NCI-H128 (cell line): ENCODE data around the gene TMEM263.
"Not testable (repeated sequence)": the region's sequence is repeated elsewhere in the genome, so short reads cannot be mapped to it uniquely, and the experiment has no call there.

Experiments
- DNase-seq: peaks from one replicate; lab custom pipeline; 2025; ENCODE audit not compliant: unreplicated experiment; lab: John Stamatoyannopoulos, UW

The TMEM263 gene

DNA sequence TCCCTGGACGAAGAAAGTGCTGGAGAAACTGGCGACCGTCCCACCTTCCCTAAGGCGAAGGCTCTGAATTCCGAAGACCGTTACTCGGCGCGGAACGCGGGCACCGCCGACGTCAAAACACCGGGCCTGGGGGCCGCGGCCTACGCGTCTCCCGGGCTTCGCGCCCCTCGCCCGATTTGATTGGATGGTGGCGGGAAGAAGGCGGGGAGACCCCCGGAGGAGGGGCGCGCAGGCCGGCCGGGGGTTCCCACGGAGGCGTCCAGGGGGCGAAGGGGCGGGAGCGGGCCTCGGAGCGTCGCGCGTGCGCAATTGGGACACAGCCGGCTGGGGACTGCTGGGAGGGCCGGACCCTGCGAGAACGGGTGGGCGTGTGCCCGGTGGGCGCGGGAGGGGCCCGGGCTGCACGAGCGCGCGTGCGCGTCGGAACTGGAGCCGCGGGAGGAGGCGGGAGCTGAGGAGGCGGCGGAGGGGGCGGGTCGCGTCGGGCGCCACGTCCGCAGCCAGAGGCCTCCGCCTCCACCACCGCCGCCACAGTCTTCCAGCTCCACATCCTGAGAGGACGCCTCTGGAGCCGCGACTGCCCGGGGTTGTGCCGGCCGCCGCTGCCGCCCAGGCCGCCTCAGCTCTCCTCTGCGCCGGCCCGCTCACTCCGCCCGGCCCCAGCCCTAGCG is at the start of gene TMEM263:
Gene TMEM263 (plus strand): TSS at position 531 of the 671 bp plus-strand sequence. CDS start 11,210 bp downstream, outside the sequence.
- peak; percentile 91 for DNase-seq

DNA sequence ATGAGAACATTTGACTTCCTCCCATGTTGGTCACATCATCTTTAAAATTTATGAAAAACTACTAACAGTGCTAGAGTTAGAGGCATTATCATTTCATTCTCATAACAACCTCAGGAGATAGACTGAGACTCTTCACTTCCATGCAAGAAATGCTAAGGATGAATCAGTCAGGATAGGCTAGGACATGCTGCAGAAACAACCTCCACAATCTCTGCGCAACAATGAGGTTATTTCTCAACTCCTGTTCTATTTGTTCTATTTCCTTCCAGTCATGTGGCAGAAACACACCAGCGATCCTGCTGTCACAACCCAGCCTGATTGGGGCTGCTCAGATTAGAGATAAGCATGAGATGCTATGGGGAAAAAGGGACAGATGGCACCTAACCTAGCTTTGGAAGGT is 49.0 kb upstream of the TMEM263 start:
- no peak for DNase-seq

DNA sequence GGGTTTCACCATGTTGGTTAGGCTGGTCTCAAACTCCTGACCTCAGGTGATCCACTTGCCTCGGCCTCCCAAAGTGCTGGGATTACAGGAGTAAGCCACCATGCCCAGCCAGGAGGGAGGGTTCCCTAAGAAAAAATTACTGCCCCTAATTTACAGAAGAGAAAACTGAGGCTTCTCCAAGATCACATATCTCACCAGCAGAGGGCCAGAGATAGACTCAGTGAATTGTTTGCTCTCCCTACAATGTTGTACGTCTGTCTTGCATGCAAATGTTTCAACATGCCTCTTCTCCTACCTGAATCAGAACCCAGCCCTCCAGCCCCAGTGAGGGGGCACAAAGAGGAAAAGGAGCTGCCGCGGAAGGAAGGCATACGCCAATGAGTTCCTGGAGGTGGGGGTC is 48.3 kb upstream of the TMEM263 start:
- no peak for DNase-seq

DNA sequence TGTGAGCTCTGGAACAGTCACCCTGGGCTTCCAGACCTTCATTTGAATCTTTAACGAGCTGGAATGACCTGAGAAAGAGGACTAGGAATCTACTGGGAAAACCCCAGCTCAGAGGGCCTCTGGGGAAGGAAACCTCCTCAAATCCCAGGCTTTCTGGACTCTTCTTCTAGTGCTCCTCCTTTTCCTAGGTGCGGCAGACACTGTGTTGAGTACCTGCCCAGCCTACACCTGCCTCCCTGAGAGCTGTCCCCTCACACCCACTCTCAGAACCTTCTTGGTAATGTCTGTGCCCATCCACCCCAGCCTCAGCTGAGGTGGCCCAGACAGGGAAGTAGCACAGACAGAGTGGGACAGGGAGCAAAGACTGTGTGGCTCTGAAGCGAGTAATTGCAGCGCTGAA is 47.9 kb upstream of the TMEM263 start:
- DNase-seq = no peak

DNA sequence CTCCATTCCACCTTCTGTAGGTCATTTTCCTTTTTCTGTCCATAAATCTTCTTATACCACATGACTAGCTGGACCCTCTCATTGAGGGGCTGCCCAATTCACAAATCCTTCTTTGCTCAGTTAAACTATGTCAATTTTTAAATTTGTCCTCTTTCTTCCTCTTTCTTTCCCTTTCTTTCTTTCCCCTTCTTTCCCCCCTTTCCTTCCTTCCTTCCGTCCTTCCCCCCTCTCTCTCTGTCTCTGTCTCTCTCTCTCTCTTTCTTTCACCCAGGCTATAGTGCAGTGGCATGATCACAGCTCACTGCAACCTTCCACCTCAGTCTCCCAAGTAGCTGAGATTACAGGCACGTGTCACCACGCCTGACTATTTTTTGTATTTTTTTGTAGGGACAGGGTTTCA is 47.1 kb upstream of the TMEM263 start:
- no peak for DNase-seq

DNA sequence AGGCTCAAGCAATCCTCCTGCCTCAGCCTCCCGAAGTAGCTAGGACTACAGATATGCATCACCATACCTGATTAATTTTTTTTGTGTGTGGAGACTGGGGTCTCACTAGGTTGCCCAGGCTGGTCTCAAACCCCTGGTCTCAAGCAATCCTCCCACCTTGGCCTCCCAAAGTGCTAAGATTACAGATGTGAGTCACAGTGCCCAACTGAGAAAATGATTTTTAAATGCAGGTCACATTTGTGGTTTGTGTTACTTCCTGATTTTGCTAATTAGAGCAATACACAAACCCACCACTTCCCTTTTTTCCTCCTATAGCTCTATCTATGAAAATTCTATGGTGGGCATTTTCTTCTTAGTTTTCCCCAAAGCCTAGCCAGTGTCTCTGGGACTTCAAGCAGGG is 45.5 kb upstream of the TMEM263 start:
- DNase-seq = no peak

DNA sequence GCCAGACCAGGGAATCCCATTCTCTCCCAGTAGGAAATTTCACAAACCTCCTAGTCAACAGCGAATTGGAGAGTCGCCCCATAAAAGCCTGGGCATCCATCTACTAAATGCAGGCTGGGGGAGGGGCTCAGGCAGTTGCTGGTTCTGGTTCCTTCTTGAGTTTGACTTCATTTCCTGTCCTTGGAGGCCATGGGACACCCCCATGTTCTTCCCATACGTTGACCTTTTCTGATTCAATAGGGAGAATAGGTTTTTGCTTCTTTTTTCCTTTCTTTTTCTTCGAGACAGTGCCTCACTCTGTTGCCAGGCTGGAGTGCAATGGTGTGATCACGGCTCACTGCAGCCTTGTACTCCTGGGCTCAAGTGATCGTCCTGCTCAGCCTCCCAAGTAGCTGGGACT is 44.1 kb upstream of the TMEM263 start:
- DNase-seq = no peak

DNA sequence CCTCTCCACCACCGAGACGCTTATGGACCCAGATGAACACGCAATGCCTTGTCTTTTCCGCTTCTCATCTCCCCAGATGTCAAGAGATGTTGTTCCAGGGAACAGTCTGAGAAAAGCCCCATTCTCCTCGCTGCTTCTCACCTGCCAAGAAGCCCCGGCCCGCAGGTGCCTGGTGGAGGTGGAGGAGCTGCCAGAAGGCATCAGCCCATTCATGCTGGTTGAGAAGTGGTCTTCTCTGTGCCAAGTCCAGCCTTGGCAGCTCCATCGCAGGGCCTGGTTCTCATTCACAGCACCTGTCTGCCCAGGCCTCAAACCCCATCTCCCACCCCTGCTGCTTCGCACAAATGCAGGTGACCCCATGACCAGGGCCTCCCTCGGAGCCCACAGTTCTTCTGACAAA is 42.3 kb upstream of the TMEM263 start:
- no peak for DNase-seq

DNA sequence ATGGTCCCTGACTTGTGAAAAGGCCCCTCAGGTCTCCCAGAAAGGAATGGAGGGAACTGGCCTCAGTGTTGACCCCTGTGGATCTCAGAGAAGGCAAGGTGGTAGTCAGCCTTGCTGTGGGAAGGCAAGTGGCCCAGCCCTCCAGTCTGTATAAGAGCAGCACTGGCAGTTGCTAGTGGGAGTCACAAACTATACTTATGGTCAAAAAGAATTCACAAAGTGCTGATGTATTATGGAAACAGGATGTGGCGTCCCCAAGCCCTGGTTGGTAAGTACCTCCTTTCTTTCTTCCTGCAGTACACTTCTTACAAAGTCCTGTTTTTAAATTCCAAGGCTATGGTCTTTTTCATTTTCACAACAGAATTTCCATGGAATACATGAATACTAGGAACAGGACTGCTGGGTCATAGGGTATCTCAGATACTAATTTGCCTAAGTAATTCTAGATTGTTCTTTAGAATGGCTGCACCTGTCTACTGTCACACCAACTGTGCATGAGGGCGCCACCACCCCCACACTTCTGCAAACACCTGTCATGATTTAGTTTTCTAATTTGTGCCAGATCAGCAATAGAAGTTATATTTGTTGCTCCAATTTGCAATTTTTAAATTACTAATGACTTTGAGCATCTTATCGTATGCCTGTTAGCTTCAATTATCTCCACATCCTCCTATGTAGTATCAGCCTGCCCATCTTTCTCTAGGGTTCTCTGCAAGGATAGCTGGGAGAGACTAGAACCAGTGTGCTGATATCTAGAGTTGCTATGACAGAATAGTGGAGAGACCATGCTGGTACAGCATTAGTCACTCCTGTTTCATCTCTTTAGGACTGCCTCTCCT is 40.7 kb upstream of the TMEM263 start:
- DNase-seq = no peak

DNA sequence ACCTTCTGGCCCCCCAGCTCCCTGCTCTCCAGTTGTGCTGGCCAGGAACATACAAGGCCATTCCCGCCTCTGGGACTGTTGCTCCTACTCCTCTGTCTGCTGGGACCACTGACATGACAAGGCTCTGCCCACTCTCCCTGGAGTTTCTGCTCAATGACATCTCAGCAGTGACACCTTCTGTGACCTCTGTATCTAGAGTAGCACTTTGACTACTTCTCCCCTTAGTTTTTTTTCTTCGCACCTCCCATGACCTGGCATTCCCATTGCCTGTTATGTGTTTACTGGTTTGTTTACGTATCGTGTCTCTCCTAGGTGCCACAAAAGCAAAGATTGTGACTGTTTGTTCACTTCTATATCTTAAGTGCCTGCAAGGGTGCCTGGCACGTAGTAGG is 40.1 kb upstream of the TMEM263 start:
- DNase-seq = no peak

DNA sequence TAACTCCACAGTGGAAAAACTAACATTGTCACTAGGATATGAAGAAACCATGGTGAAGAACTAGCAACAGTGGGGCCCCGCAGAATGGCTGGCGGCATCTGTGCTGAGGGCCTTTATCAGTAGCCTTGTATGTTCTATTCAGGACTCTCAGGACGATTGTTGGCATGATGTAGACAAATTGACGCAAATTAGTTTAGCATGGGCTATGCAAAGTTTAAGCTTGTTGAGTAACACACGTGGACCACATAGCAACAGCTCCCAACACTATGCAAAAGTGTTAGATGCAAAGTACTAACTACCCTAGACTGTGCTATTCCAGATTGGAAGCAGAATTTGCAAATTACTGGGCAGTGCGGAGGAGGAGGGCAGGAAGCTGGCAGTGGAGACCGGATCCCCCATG is 38.2 kb upstream of the TMEM263 start:
- no peak for DNase-seq

DNA sequence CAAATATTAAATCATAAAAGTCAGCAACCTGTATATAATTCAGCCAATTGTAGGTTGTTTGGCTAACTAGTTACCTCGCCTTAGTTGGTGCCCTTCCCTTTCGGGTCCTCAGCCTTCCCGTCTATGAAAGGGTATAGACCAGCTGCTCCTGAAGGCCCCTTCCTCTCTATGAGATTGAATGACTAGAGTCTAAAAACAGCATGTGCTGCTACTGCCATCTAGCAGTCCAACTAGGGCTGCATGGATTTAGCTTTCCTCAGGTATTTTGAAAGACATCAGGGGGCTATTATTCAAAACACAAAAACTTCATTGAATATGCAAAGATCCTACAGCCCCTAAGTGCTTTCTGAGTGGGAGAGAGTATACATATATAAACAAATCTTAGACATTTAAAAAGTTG is 37.0 kb upstream of the TMEM263 start:
- peak; percentile 54 for DNase-seq

DNA sequence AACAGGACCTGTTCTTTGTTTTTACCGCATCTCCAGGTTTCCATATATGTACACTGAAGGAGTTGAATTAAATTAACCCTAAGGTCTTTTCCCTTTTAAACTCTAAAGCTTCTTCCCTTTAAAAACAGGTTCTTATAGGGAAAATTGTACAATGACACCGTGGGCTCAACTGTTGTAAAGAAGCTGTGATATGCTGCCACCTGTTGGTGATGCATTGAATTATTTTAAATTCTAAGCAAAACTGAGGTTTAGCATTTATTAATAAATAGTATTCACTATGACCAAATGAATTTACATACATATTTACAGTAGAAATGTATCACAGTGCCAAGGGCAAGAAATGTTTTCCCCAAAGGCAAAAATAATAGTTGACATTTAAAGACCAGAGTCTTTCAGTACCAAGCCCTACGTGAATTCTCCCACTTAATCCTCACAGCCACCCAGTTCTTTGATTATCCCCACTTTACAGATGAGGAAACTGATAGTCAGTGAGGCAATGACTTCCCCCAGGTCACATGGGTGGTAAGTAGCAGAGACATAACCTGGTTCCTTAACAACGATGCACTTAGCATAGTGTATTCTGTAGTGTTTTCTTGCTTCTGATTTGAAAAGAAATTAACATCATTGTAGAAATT is 35.7 kb upstream of the TMEM263 start:
- no peak for DNase-seq

DNA sequence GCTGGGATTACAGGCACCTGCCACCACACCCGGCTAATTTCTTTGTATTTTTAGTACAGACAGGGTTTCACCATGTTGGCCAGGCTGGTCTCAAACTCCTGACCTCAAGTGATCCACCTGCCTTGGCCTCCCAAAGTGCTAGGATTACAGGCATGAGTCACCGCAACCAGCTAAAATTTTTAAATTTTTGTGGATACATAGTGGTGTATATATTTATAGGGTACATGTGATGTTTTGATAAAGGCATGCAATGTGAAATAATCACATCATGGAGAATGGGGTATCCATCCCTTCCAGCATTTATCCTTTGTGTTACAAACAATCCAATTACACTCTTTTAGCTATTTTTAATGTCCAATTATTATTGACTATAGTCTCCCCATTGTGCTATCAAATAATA is 33.7 kb upstream of the TMEM263 start:
- not testable (repeated sequence) for DNase-seq

DNA sequence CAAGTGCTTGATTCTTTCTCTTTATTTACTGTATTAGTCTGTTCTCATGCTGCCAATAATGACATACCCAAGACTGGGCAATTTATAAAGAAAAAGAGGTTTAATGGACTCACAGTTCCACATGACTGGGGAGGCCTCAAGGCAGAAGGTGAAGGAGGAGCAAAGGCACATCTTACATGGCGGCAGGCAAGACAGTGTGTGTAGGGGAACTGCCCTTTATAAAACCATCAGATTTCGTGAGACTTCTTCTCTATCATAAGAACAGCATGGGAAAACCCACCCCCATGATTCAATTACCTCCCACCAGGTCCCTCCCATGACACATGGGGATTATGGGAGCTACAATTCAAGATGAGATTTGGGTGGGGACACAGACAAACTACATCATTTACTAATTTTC is 32.1 kb upstream of the TMEM263 start:
- not testable (repeated sequence) for DNase-seq

DNA sequence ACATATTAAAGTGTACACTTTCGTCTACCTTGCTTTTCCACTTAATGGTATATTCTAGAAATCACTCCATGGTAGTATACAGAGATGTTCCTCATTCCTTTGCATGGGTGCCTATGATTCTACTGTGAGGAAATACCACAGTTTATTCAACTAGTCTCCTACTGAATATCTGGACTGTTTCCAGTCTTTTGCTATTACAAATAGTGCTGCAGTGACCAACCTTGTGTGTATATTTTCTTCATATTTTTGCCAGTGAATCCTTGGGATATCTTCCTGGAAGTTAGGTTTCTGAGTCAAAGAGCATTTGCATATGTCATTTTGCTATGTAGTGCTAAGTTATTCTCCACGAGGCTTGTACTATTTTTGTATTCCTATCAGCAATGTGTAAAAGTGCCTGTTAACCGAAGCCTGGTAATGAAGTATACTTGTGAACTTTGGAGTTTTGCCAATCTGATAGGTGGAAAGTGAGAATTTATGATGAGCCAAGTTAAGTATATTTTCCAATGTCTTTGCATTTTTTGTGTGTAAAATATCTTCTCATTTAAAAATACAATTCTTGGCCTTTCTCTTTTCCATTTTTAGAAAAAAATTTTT is 31.3 kb upstream of the TMEM263 start:
- no peak for DNase-seq

DNA sequence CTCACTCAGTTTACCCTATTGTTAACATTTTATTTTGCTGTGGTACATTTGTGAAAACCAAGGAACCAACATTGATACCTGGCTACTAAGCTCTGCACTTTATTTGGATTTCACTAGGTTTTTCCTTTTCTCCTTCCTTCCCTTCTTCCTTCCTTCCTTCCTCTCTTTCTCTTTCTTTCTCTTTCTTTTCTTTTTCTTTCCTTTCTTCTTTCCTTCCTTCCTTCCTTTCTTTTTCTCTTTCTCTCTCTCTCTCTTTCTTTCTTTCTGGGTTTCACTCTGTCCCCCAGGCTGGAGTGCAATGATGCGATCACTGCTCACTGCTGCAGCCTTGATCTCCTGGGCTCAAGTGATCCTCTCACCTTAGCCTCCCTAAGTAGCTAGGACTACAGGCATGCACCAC is 29.1 kb upstream of the TMEM263 start:
- DNase-seq = no peak

DNA sequence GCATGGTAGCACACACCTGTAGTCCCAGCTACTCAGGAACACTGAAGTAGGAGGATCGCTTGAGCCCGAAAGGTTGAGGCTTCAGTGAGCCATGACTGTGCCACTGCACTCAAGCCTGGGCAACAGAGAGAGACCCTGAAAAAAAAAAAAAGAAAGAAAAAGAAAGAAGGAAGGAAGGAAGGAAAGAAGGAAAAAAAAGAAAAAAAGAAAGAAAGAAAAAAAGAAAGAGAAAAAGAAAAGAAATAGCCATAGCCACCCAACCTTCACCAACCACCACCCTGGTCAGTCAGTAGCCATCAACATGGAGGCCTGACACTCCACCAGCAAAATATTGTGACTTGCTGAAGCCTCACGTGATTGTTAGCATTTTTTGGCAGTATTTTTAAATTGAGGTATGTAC is 21.4 kb upstream of the TMEM263 start:
- DNase-seq = no peak

DNA sequence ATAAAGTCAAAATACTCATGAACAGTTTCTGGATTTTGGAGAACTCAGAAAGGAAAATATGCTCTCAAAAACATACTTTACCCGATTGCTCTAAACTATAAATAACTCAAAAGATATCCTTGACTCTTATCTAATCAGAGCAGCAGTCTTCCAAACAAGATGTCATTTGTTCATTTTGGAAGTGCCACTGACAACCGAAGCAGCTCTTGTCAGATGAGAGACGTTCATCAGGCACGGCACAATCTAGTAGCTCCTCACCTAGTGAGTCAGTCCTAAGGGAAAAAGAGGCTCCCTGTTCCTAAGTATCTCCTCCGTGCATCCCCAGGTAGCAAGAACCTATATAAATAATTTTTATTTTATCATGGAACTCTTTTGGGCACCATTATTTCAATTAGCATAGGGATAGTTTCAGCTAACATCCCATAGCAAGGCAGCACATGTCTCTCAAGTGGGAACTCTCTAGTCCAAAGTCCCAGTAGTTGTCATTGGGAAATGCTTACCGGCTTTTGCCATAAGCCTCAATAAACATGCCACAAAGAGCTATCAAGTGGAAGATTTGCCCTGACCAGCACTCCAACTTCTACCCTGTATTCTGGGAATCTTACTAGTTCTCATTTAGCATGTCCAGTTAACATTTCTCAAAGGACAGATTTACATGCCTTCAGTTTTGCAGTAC is 14.1 kb upstream of the TMEM263 start:
- no peak for DNase-seq

DNA sequence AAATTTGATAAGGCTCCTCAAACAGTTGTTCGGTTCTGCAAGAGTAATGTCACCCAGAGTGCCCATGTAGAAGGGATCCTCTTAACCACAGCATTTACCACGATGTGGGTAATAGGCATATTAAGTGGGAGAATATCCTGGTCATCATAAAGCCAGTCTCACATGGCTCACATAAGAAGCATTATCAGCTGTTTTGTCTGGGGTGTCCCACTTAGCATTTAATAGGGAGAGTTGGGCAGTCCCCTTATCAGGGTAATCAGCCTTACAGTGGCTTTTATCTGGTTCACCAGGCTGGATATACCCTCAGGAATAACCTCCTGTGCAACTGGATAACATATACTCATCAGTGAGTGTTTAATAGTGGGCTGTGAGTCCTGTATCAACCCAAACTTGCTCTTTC is 12.9 kb upstream of the TMEM263 start:
- DNase-seq = no peak

DNA sequence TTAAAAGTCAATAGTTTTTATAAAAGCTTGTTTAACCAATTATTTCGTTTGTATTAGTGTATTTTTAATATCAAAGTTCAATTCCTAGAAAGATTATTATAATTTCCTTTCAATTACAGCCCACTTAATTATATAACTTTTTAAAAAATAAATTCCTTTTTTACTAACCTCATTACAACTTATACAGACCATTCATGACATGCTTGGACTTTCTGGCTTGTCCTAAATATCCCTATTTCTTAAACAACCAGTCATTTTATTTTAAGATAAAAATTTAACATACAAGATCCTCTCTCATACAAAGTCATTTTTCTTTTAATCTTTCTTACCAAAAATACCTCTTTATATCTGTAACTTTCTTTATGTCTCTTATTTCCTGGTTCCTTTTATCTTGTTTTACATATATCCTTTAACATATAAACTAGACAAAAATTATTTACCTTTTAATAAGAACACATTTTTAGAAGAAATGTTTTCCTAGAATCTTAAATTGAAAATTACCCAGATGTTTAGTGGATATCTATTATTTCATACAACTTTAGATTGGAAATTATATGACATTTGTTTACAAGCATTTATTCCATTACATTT is 10.4 kb upstream of the TMEM263 start:
- DNase-seq = no peak
